Peyer's patch (tissue), 4 donors: ENCODE data around the gene PNLIPRP1. TPM values are rescaled to one million over a fixed set of nuclear protein-coding genes. Genes with fewer than 3 reads are reported as not detected.

Source experiments
- DNase-seq, 3 donors: peaks; one replicate each; pipeline ENCODE4 v3.0.0-alpha.2; 2017 to 2019
- H3K27ac ChIP-seq, 4 donors: fragments of 200-600 bp; sonication (generic); one replicate each; pipeline ENCODE4 v1.5.1; 2016 to 2019
- H3K27me3 ChIP-seq, 2 donors: fragments of 200-600 bp; sonication (generic); one replicate each; pipeline ENCODE4 v1.5.1; 2019
- H3K36me3 ChIP-seq, 3 donors: fragments of 200-600 bp; sonication (generic); one replicate each; pipeline ENCODE4 v1.5.1; 2016 to 2019
- H3K4me1 ChIP-seq, 4 donors: fragments of 200-600 bp; sonication (generic); one replicate each; pipeline ENCODE4 v1.5.1; 2016 to 2019
- H3K4me3 ChIP-seq, 4 donors: fragments of 200-600 bp; sonication (generic); 1 replicate in 3 of 4; 2 replicates in 1 of 4; pipeline ENCODE4 v1.5.1; 2016 to 2019; ENCODE audit warnings: mild to moderate bottlenecking in 1 of 4
- H3K9me3 ChIP-seq, 4 donors: fragments of 200-600 bp; sonication (generic); one replicate each; pipeline ENCODE4 v1.5.1; 2016 to 2019; ENCODE audit warnings: mild to moderate bottlenecking in 1 of 4
- POLR2A ChIP-seq, 2 donors: fragments of 450-650 bp; IDR thresholded peaks; one replicate each; pipeline ENCODE4 v1.5.1; 2017; ENCODE audit warnings: antibody characterized with exemption in 2 of 2, mild to moderate bottlenecking in 2 of 2, moderate library complexity in 2 of 2
- total RNA-seq, 4 donors: library from RNA; depleted of rRNA; stranded (reverse); fragments of >200 nt; gene quantifications; one replicate each; pipeline ENCODE4 v1.1.0, GENCODE V29; 2016
- TF ChIP-seq, protein P1 (sequence below), 6 experiments: fragments of 450-650 bp in 4 of 6; fragments of 200-600 bp in 2 of 6; sonication (generic) in 1 of 6; IDR thresholded peaks; one replicate each; pipeline ENCODE4 v1.5.1; 2017 to 2019; ENCODE audit warnings: antibody characterized with exemption in 6 of 6, mild to moderate bottlenecking in 3 of 6, moderate library complexity in 1 of 6

Gene PNLIPRP1
- total RNA-seq, 4 donors from 2014 or later, result not detected

DNA sequence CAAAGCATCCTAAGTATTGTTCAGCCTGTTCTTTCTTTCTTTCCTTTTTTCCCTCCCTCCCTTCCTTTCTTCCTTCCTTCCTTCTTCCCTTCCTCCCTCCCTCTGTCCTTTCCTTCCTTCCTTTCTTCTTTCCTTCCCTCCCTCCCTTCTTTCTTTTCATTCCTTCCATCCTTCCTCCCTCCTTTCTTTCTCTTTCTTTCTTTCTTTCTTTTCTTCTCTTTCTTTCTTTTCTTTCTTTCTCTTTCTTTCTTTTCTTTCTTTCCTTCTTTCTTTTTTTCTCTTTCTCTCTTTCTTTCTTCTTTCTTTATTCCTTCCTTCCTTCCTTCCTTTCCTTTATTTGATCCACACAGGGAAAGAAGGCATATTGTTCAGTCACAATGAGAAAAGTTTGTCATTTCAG is 23.8 kb upstream of the PNLIPRP1 start:
- H3K9me3 ChIP-seq, result no peaks in the 10 kb centered on the region
- H3K27me3 ChIP-seq, result no peaks in the 10 kb centered on the region
- H3K4me1 ChIP-seq, result no peaks in the 10 kb centered on the region
- no peaks in the 10 kb centered on the region for H3K36me3 ChIP-seq
- no peak for TF ChIP-seq POLR2A (IDR thresholded peaks at IDR 0.05)
- TF ChIP-seq, protein P1, sequence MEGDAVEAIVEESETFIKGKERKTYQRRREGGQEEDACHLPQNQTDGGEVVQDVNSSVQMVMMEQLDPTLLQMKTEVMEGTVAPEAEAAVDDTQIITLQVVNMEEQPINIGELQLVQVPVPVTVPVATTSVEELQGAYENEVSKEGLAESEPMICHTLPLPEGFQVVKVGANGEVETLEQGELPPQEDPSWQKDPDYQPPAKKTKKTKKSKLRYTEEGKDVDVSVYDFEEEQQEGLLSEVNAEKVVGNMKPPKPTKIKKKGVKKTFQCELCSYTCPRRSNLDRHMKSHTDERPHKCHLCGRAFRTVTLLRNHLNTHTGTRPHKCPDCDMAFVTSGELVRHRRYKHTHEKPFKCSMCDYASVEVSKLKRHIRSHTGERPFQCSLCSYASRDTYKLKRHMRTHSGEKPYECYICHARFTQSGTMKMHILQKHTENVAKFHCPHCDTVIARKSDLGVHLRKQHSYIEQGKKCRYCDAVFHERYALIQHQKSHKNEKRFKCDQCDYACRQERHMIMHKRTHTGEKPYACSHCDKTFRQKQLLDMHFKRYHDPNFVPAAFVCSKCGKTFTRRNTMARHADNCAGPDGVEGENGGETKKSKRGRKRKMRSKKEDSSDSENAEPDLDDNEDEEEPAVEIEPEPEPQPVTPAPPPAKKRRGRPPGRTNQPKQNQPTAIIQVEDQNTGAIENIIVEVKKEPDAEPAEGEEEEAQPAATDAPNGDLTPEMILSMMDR (IDR thresholded peaks at IDR 0.05), result no peak
- no peak overlapping the region for H3K27ac ChIP-seq
- no peak overlapping the region for H3K4me3 ChIP-seq
- DNase-seq, result no peak

DNA sequence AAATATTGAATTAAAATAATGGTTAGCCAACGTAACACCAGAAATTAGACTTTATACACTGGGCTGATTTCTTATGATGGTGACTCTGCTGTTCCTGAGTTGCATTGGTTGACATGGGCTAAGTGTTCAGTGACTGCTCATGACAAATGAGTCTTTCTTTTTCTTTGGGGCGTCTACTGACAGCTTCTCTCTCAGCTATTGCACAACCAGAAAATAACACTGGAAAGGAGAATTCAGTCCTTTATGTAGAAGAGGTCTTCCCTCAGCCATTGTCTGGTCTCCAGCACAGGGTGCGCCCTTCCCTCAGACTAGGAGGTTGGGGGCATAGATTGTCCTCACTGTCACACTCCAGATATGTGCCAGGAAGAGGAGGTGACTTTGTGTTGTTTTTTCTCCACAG is 23.4 kb upstream of the PNLIPRP1 start:
- H3K27ac ChIP-seq, result no peak overlapping the region
- TF ChIP-seq, protein P1 (IDR thresholded peaks at IDR 0.05), result no peak
- TF ChIP-seq POLR2A (IDR thresholded peaks at IDR 0.05), result no peak
- H3K9me3 ChIP-seq, result no peaks in the 10 kb centered on the region
- no peaks in the 10 kb centered on the region for H3K4me1 ChIP-seq
- H3K36me3 ChIP-seq, result no peaks in the 10 kb centered on the region
- DNase-seq, result no peak
- no peaks in the 10 kb centered on the region for H3K27me3 ChIP-seq
- no peak overlapping the region for H3K4me3 ChIP-seq

DNA sequence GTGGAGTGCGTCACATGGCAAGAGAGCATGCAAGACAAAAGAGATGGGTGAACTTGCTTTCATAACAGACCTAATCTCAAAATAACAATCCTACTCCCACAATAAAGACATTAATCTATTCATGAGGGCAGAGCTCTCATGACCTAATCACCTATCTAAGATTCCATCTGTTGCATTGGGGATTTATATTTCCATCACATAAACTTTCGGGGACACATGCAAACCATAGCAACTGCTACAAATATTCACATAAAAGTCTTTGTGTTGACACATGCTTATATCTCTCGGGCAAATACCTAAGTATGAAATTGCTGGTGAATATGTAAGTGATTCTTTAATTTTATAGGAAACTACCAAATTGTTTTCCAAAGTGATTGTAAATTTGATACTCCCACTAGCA is 16.0 kb upstream of the PNLIPRP1 start:
- TF ChIP-seq POLR2A (IDR thresholded peaks at IDR 0.05), result no peak
- TF ChIP-seq, protein P1 (IDR thresholded peaks at IDR 0.05), result no peak
- H3K4me3 ChIP-seq, result no peak overlapping the region
- no peaks in the 10 kb centered on the region for H3K9me3 ChIP-seq
- no peak overlapping the region for H3K27ac ChIP-seq
- no peaks in the 10 kb centered on the region for H3K27me3 ChIP-seq
- DNase-seq, result no peak
- H3K36me3 ChIP-seq, result no peaks in the 10 kb centered on the region
- no peaks in the 10 kb centered on the region for H3K4me1 ChIP-seq

DNA sequence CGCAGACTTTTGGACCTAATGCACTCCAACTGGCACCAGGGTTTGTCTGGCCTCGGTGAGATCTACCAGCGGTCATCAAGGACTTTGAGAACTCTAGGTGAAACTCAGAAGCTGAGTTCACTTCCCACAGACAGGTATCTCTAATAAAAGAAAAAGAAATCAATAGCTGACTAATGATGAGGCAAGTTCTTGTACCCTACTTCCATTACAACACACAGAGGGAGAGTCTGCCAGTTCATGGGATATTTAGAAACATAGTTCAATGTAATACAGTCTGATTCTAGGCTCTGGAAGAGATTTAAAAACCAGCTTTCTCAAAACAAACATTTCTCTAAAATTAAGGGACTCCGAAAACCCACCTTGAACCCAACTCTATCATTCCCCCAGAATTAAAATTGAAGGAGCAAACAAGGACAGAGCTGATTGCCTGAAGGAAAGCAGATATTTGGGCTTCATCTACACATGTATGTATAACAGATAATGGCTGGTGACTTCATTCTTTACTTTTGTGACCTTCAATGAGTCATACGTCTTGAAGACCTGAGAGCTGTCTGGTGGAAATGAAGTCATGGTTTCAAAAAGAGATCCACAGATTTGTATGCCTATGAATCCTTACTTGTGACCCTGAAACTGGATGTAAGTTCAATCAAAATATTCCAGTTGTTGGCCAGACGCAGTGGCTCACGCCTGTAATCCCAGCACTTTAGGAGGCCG is 2.7 kb upstream of the PNLIPRP1 start:
- no peaks in the 10 kb centered on the region for H3K36me3 ChIP-seq
- H3K27me3 ChIP-seq, result no peaks in the 10 kb centered on the region
- H3K4me3 ChIP-seq, result no peak overlapping the region
- no peak overlapping the region for H3K27ac ChIP-seq
- no peaks in the 10 kb centered on the region for H3K9me3 ChIP-seq
- TF ChIP-seq, protein P1 (IDR thresholded peaks at IDR 0.05), result no peak
- no peak for TF ChIP-seq POLR2A (IDR thresholded peaks at IDR 0.05)
- H3K4me1 ChIP-seq, result peaks cover 0 to 15% (median 0%) of the 10 kb centered on the region in 4 donors
- no peak for DNase-seq

DNA sequence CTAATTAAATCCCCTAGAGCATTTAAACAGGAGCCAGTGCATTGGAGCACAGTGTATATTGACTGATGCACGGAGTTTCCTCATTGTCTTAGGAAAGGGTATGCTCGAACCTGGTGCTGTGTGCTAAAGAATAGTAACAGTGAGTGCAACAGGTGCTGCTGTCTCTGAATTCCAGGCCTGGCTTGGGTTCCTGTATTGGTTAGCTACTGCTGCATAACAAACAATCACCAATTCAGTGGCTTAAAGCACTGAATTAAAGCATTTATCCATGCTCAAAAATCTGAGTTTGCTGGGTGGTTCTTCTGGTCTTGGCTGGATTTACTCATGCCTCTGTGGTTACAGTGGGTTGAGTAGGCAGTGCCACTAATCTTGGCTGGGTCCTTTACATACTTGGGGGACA is 1.8 kb upstream of the PNLIPRP1 start:
- Histone ChIP-seq H3K4me1 (peaks cover 0 to 15% (median 0%) of the 10 kb centered on the region in 4 donors), H3K36me3 (no peaks in the 10 kb centered on the region), H3K27me3 (no peaks in the 10 kb centered on the region), H3K4me3 (no peak overlapping the region), H3K9me3 (no peaks in the 10 kb centered on the region), H3K27ac (no peak overlapping the region)
- DNase-seq, result no peak
- no peak for TF ChIP-seq POLR2A (IDR thresholded peaks at IDR 0.05)
- TF ChIP-seq, protein P1 (IDR thresholded peaks at IDR 0.05), result no peak
